PFSK-1 (cell line): ENCODE data around the gene SWAP70.

Experiments
- POLR2AphosphoS5 ChIP-seq: IDR thresholded peaks from 2 replicates; pipeline ENCODE4 v1.6.1; 2012; ENCODE audit warnings: low read depth, mild to moderate bottlenecking, control low read depth, low read length, moderate library complexity
- REST ChIP-seq, 2 experiments: IDR thresholded peaks; 2 replicates each; pipeline versions ENCODE4 v1.6.1 to v1.8.0; 2011 to 2012; ENCODE audit warnings: low read depth in 2 of 2, low read length in 2 of 2, control low read depth in 1 of 2, inconsistent platforms in 1 of 2, mild to moderate bottlenecking in 1 of 2, moderate library complexity in 1 of 2; ENCODE audit not compliant: insufficient read depth in 1 of 2
- SIN3A ChIP-seq: IDR thresholded peaks from 2 replicates; pipeline ENCODE4 v1.6.1; 2012; ENCODE audit warnings: mild to moderate bottlenecking, low read length, moderate library complexity, borderline replicate concordance; ENCODE audit not compliant: insufficient read depth
- TAF1 ChIP-seq: IDR thresholded peaks from 2 replicates; pipeline ENCODE4 v1.6.1; 2012; ENCODE audit warnings: low read length, control low read depth, borderline replicate concordance; ENCODE audit not compliant: insufficient read depth

DNA sequence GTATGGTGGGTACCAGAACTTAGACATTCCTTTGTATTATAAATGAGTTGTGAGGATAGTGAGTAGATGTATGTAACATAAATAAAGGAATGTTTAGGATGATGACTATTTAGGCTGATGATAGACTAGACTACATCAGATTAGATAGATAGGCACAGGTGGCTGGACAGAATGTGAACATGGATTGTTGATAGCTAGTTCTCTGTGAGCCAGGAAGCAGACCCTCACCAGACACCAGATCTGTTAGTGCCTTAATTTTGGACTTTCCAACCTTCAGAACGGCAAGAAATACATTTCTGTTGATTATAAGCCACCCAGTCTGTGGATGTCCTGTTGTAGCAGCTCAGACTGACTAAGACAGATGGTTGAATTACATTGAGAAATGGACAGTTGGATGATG lies 99.4 kb downstream of the SWAP70 start:
- no peak for TF ChIP-seq POLR2AphosphoS5
- TF ChIP-seq REST (IDR thresholded peaks at IDR 0.05; ENCODE audit: insufficient read depth in 1 of 2, low read depth in 2 of 2, low read length in 2 of 2), result no peak
- no peak for TF ChIP-seq TAF1
- no peak for TF ChIP-seq SIN3A
